H1 (cell line): Measurements from ENCODE around the gene GDPD4. TPM values are rescaled to one million over a fixed set of nuclear protein-coding genes. Genes with fewer than 3 reads are reported as not detected.

Source experiments
- CTCF ChIA-PET: fragments of 300-600 bp; sonication (Branson Sonifier 250); formaldehyde crosslinking; loops from one replicate; lab custom pipeline; 2021; ENCODE audit not compliant: partially characterized antibody; lab: Charles Lee
- POLR2A ChIA-PET: fragments of 300-600 bp; sonication (Branson Sonifier 250); formaldehyde crosslinking; loops from one replicate; lab custom pipeline; 2021; ENCODE audit warnings: inconsistent platforms; ENCODE audit not compliant: partially characterized antibody; lab: Charles Lee
- DNase-seq, 2 experiments: peaks; one replicate each; pipeline versions ENCODE4 v3.0.0 to v3.0.0-alpha.2; 2010 to 2022; ENCODE audit warnings: low spot score in 2 of 2, low read depth in 1 of 2, mixed read lengths in 1 of 2
- FAIRE-seq: peaks from 2 replicates; lab custom pipeline; 2011; peaks lifted over from hg19 to GRCh38; lab: Jason Lieb, UNC
- H2AFZ ChIP-seq: 2 replicates; pipeline ENCODE4 v1.8.1; 2012; ENCODE audit warnings: low read length, inconsistent platforms
- H2AK5ac ChIP-seq: 2 replicates; pipeline ENCODE4 v1.6.1; 2013; ENCODE audit warnings: low read depth, low read length
- H2BK120ac ChIP-seq: replicated peaks from 2 replicates; pipeline ENCODE3; 2013; ENCODE audit warnings: low read depth, low read length, inconsistent platforms
- H2BK12ac ChIP-seq: 2 replicates; pipeline ENCODE4 v1.6.1; 2013; ENCODE audit warnings: low read depth, low read length
- H2BK15ac ChIP-seq: 2 replicates; pipeline ENCODE4 v1.6.1; 2013; ENCODE audit warnings: low read length
- H2BK20ac ChIP-seq: 2 replicates; pipeline ENCODE4 v1.6.1; 2013; ENCODE audit warnings: low read length
- H2BK5ac ChIP-seq: 2 replicates; pipeline ENCODE4 v1.6.1; 2013; ENCODE audit warnings: low read depth, low read length
- H3K14ac ChIP-seq: 2 replicates; pipeline ENCODE4 v1.6.1; 2013; ENCODE audit warnings: inconsistent platforms; ENCODE audit not compliant: insufficient read length
- H3K18ac ChIP-seq: 2 replicates; pipeline ENCODE4 v1.6.1; 2013; ENCODE audit warnings: low read length; ENCODE audit errors: extremely low read depth
- H3K23ac ChIP-seq: 2 replicates; pipeline ENCODE4 v1.6.1; 2013; ENCODE audit warnings: inconsistent platforms; ENCODE audit not compliant: insufficient read length
- H3K23me2 ChIP-seq: 2 replicates; pipeline ENCODE4 v1.6.1; 2013; ENCODE audit warnings: low read depth, low read length
- H3K27ac ChIP-seq: 2 replicates; pipeline ENCODE4 v1.6.1; 2011; ENCODE audit warnings: low read depth, low read length, inconsistent platforms
- H3K27me3 ChIP-seq, 4 experiments: replicated peaks in 1 of 4; 1 replicate in 1 of 4; 2 replicates in 3 of 4; pipeline versions ENCODE4 v1.6.1 to v1.8.1; 2011 to 2013; ENCODE audit warnings: low read length in 3 of 4, mild to moderate bottlenecking in 3 of 4, inconsistent platforms in 2 of 4, mixed read lengths in 2 of 4, moderate library complexity in 1 of 4; ENCODE audit not compliant: control insufficient read depth in 3 of 4, insufficient read depth in 3 of 4; ENCODE audit errors: extremely low read depth in 1 of 4
- H3K36me3 ChIP-seq, 4 experiments: 2 replicates each; pipeline versions ENCODE4 v1.6.1 to v1.8.1; 2011 to 2013; ENCODE audit warnings: mild to moderate bottlenecking in 4 of 4, low read length in 3 of 4, moderate library complexity in 2 of 4, control low read depth in 1 of 4, inconsistent platforms in 1 of 4; ENCODE audit not compliant: insufficient read depth in 4 of 4, control insufficient read depth in 2 of 4
- H3K4ac ChIP-seq: replicated peaks from 2 replicates; pipeline ENCODE3; 2013; ENCODE audit warnings: low read length, low read depth, mixed read lengths, inconsistent platforms; ENCODE audit not compliant: insufficient read length
- H3K4me1 ChIP-seq, 4 experiments: replicated peaks in 1 of 4; 1 replicate in 1 of 4; 2 replicates in 3 of 4; pipeline versions ENCODE4 v1.6.1 to v1.8.1; 2011 to 2013; ENCODE audit warnings: low read length in 3 of 4, inconsistent platforms in 2 of 4, mixed read lengths in 1 of 4; ENCODE audit not compliant: insufficient read depth in 4 of 4, control insufficient read depth in 3 of 4
- H3K4me2 ChIP-seq, 2 experiments: 2 replicates each; pipeline versions ENCODE4 v1.6.1 to v1.8.1; 2011 to 2013; ENCODE audit warnings: low read depth in 2 of 2, low read length in 2 of 2, control low read depth in 1 of 2, inconsistent platforms in 1 of 2, mild to moderate bottlenecking in 1 of 2; ENCODE audit not compliant: insufficient read depth in 1 of 2
- H3K4me3 ChIP-seq, 4 experiments: fragments of 200-600, 300-600 bp in 1 of 4; sonication (generic), shearing (Covaris generic), sonication (Bioruptor Twin) in 1 of 4; 2 replicates each; pipeline versions ENCODE4 v1.5.1 to v1.8.1; 2011 to 2016; ENCODE audit warnings: low read length in 4 of 4, low read depth in 3 of 4, control low read depth in 2 of 4, inconsistent platforms in 2 of 4, mild to moderate bottlenecking in 2 of 4, mixed read lengths in 1 of 4, moderate library complexity in 1 of 4; ENCODE audit not compliant: insufficient read depth in 2 of 4; ENCODE audit errors: extremely low read depth in 1 of 4
- H3K56ac ChIP-seq: replicated peaks from 2 replicates; pipeline ENCODE3; 2013; ENCODE audit warnings: low read depth, mild to moderate bottlenecking, mixed read lengths, low read length, inconsistent platforms; ENCODE audit not compliant: insufficient read length
- H3K79me1 ChIP-seq: 2 replicates; pipeline ENCODE4 v1.6.1; 2013; ENCODE audit warnings: low read depth, low read length, control low read depth
- H3K79me2 ChIP-seq, 2 experiments: 2 replicates each; pipeline versions ENCODE4 v1.6.1 to v1.8.1; 2012 to 2013; ENCODE audit warnings: low read length in 2 of 2, mild to moderate bottlenecking in 2 of 2, inconsistent platforms in 1 of 2; ENCODE audit not compliant: insufficient read depth in 2 of 2, control insufficient read depth in 1 of 2
- H3K9ac ChIP-seq, 4 experiments: replicated peaks in 1 of 4; 1 replicate in 1 of 4; 2 replicates in 3 of 4; pipeline versions ENCODE4 v1.6.1 to v1.8.1; 2011 to 2013; ENCODE audit warnings: low read depth in 3 of 4, low read length in 3 of 4, control low read depth in 2 of 4, mild to moderate bottlenecking in 2 of 4, moderate library complexity in 2 of 4, inconsistent platforms in 1 of 4; ENCODE audit errors: extremely low read depth in 1 of 4
- H3K9me3 ChIP-seq, 2 experiments: 2 replicates each; pipeline versions ENCODE4 v1.6.1 to v1.8.1; 2012 to 2013; ENCODE audit warnings: mild to moderate bottlenecking in 2 of 2, moderate library complexity in 2 of 2, control low read depth in 1 of 2, inconsistent platforms in 1 of 2, low read depth in 1 of 2, low read length in 1 of 2, mixed read lengths in 1 of 2; ENCODE audit not compliant: insufficient read depth in 2 of 2
- H4K20me1 ChIP-seq, 2 experiments: replicated peaks in 1 of 2; 2 replicates each; pipeline versions ENCODE3 to v1.8.1; 2011 to 2013; ENCODE audit warnings: inconsistent platforms in 2 of 2, low read length in 2 of 2, mild to moderate bottlenecking in 1 of 2; ENCODE audit not compliant: insufficient read depth in 2 of 2, control insufficient read depth in 1 of 2
- H4K5ac ChIP-seq: 2 replicates; pipeline ENCODE4 v1.6.1; 2013; ENCODE audit warnings: low read length, low read depth, mixed read lengths, inconsistent platforms; ENCODE audit not compliant: insufficient read length
- H4K8ac ChIP-seq: 2 replicates; pipeline ENCODE4 v1.8.0; 2013; ENCODE audit warnings: mild to moderate bottlenecking, moderate library complexity, low read length, inconsistent platforms; ENCODE audit not compliant: insufficient read depth; ENCODE audit errors: extremely low read depth
- H4K91ac ChIP-seq: replicated peaks from 2 replicates; pipeline ENCODE3; 2013; ENCODE audit warnings: low read length, mixed read lengths, inconsistent platforms; ENCODE audit not compliant: insufficient read length
- ASH2L ChIP-seq: fragments of 200-600, 300-600 bp; sonication (generic); IDR thresholded peaks from one replicate; pipeline ENCODE4 v1.7.1; 2017; ENCODE audit warnings: low read length
- BACH1 ChIP-seq: IDR thresholded peaks from 2 replicates; pipeline ENCODE4 v1.6.1; 2012; ENCODE audit warnings: low read length, improper control_type of control experiment
- CHD1 ChIP-seq: IDR thresholded peaks from 2 replicates; pipeline ENCODE4 v1.6.1; 2012; ENCODE audit warnings: low read depth, low read length, improper control_type of control experiment
- EZH2 ChIP-seq: fragments of 200-600 bp; sonication (generic); IDR thresholded peaks from 2 replicates; pipeline ENCODE4 v1.7.1; 2012; ENCODE audit warnings: low read depth, mild to moderate bottlenecking, moderate library complexity, low read length, inconsistent platforms; ENCODE audit not compliant: severe bottlenecking
- FOSL1 ChIP-seq: IDR thresholded peaks from 2 replicates; pipeline ENCODE4 v1.6.1; 2011; ENCODE audit warnings: mild to moderate bottlenecking, low read depth, low read length, moderate library complexity; ENCODE audit not compliant: insufficient read depth
- JUN ChIP-seq: IDR thresholded peaks from 2 replicates; pipeline ENCODE4 v1.6.1; 2011; ENCODE audit warnings: low read depth, mild to moderate bottlenecking, improper control_type of control experiment, low read length
- KDM4A ChIP-seq: IDR thresholded peaks from one replicate; pipeline ENCODE4 v1.7.1; 2012; ENCODE audit warnings: low read depth, mild to moderate bottlenecking, moderate library complexity, low read length, inconsistent platforms; ENCODE audit not compliant: severe bottlenecking
- POLR2A ChIP-seq, 2 experiments: IDR thresholded peaks; 1 replicate in 1 of 2; 2 replicates in 1 of 2; pipeline ENCODE4 v1.6.1; 2011; ENCODE audit warnings: low read depth in 2 of 2, low read length in 2 of 2, mild to moderate bottlenecking in 2 of 2; ENCODE audit errors: control extremely low read depth in 1 of 2
- POLR2AphosphoS5 ChIP-seq: IDR thresholded peaks from 2 replicates; pipeline ENCODE4 v1.6.1; 2011; ENCODE audit warnings: low read depth, low read length
- POU5F1 ChIP-seq: IDR thresholded peaks from 2 replicates; pipeline ENCODE4 v1.6.1; 2011; ENCODE audit warnings: low read depth, mild to moderate bottlenecking, low read length, moderate library complexity
- RBBP5 ChIP-seq: IDR thresholded peaks from 2 replicates; pipeline ENCODE4 v1.7.1; 2012; ENCODE audit warnings: low read depth, mild to moderate bottlenecking, inconsistent platforms, low read length, moderate library complexity, borderline replicate concordance
- YY1 ChIP-seq: IDR thresholded peaks from 2 replicates; pipeline ENCODE4 v1.6.1; 2011; ENCODE audit warnings: low read depth, mild to moderate bottlenecking, low read length
- WGBS, 2 experiments: shearing (Covaris generic) in 1 of 2; methylation state at CpG; one replicate each; pipeline versions ENCODE4 v1.1.6 to v1.1.7; 2013 to 2015; ENCODE audit warnings: low lambda C conversion rate in 2 of 2, mixed read lengths in 2 of 2, inconsistent platforms in 1 of 2, low coverage in 1 of 2, missing lambda C conversion rate in 1 of 2; ENCODE audit not compliant: insufficient replicate concordance in 2 of 2, insufficient coverage in 1 of 2, insufficient read length in 1 of 2; ENCODE audit errors: extremely low coverage in 1 of 2, missing lambda C conversion rate in 1 of 2; 5-methylcytosine and 5-hydroxymethylcytosine counted together
- polyA plus RNA-seq, 7 experiments: library from polyadenylated mRNA; depleted of rRNA in 3 of 7; stranded (reverse) in 5 of 7; unstranded in 2 of 7; fragments of >200 nt in 5 of 7; fragments of 200-250 nt in 2 of 7; gene quantifications; 1 replicate in 5 of 7; 2 replicates in 1 of 7; 4 replicates in 1 of 7; pipeline versions ENCODE4 v1.2.1 to v1.2.3, GENCODE V29; 2011 to 2013; ENCODE audit warnings: missing spikeins in 2 of 7, mixed read lengths in 2 of 7
- total RNA-seq: library from RNA; stranded (reverse); fragmentation: NEBNext Ultra II Directional; extraction: Animal tissue kit (Norgen Biotek cat#: 25700); gene quantifications from 2 replicates; pipeline ENCODE4 v1.2.1, GENCODE V29; 2021
- TF ChIP-seq, protein P1 (sequence below): IDR thresholded peaks from 2 replicates; pipeline ENCODE4 v1.6.1; 2011; ENCODE audit warnings: low read depth, mild to moderate bottlenecking, low read length; ENCODE audit not compliant: insufficient read depth

GDPD4 gene
- total and polyA plus RNA-seq, 2 of the 8 experiments (the other 6 are each of a cell fraction or from before 2014, with no cell fraction given) = not detected

- H3K27ac ChIP-seq = no peak overlapping the region
- no peaks in the 10 kb centered on the region for H4K20me1 ChIP-seq
- H3K4me3 ChIP-seq = no peak overlapping the region
- no peak for DNase-seq
- no peak overlapping the region for H2BK20ac ChIP-seq
- H2BK12ac ChIP-seq = no peak overlapping the region
- WGBS, 2 experiments = 87% methylated on average over 10 of the region's 12 CpGs; no CpG with 5 or more reads in 1 of the 2 experiments
- POLR2A ChIA-PET = no interaction called here
- H3K27me3 ChIP-seq = no peaks in the 10 kb centered on the region; a peak in 1 of 7 replicates
- H3K4me1 ChIP-seq = no peaks in the 10 kb centered on the region; a peak in 1 of 7 replicates
- H3K56ac ChIP-seq = no peak overlapping the region
- H3K9ac ChIP-seq = no peak overlapping the region; a peak in 1 of 7 replicates
- H3K79me2 ChIP-seq = no peaks in the 10 kb centered on the region
- H3K79me1 ChIP-seq = no peaks in the 10 kb centered on the region
- H2AK5ac ChIP-seq = no peak overlapping the region
- H4K91ac ChIP-seq = no peak overlapping the region
- no peaks in the 10 kb centered on the region for H3K36me3 ChIP-seq
- H3K23ac ChIP-seq = no peak overlapping the region
- no peak overlapping the region for H3K14ac ChIP-seq
- no peak overlapping the region for H4K5ac ChIP-seq
- no peak for FAIRE-seq
- H2AFZ ChIP-seq = no peak overlapping the region
- TF ChIP-seq, protein P1, sequence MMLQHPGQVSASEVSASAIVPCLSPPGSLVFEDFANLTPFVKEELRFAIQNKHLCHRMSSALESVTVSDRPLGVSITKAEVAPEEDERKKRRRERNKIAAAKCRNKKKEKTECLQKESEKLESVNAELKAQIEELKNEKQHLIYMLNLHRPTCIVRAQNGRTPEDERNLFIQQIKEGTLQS = no peak
- TF ChIP-seq RBBP5 (no peak), YY1 (no peak), KDM4A (no peak), CHD1 (no peak), POLR2AphosphoS5 (no peak), POLR2A (IDR thresholded peaks at IDR 0.05; ENCODE audit: control extremely low read depth in 1 of 2, low read depth in 2 of 2, low read length in 2 of 2) (no peak), EZH2 (no peak), JUN (no peak), BACH1 (no peak), ASH2L (no peak), POU5F1 (no peak), FOSL1 (no peak)
- H4K8ac ChIP-seq = no peak overlapping the region
- H2BK120ac ChIP-seq = no peak overlapping the region
- CTCF ChIA-PET = interaction anchor here (0.7 to 6.2 kb wide), 16 partner anchors 8 to 358 kb away, joined by 3 to 45 read pairs (median 3); no protein-coding TSS in a partner anchor
- no peaks in the 10 kb centered on the region for H3K23me2 ChIP-seq
- no peak overlapping the region for H2BK5ac ChIP-seq
- no peak overlapping the region for H2BK15ac ChIP-seq
- no peaks in the 10 kb centered on the region for H3K9me3 ChIP-seq
- no peak overlapping the region for H3K4ac ChIP-seq
- H3K4me2 ChIP-seq = no peak overlapping the region
- H3K18ac ChIP-seq = no peak overlapping the region
These were observed 100.9 kb downstream of the GDPD4 start for GRCh38 chr11:77200351-77201268.
